Stimulated activated CD4-positive, alpha-beta T cell treated with anti-CD3 and anti-CD28 coated beads, TNF-alpha, amount 100 ng/mL, for 1 hour (primary cell): ENCODE results near the gene CARD14.
A peak's percentile ranks its signal among the peaks of the same experiment; 100 is the strongest.

Experiments
- DNase-seq, 3 donors: peaks; one replicate each; pipeline ENCODE4 v3.0.0-alpha.2; 2020; ENCODE audit warnings: low read depth in 3 of 3, low spot score in 1 of 3

CARD14 gene

GRCh38 chr17:80209765-80210164, 39.9 kb downstream of the CARD14 start:
- DNase-seq: no peak

DNA sequence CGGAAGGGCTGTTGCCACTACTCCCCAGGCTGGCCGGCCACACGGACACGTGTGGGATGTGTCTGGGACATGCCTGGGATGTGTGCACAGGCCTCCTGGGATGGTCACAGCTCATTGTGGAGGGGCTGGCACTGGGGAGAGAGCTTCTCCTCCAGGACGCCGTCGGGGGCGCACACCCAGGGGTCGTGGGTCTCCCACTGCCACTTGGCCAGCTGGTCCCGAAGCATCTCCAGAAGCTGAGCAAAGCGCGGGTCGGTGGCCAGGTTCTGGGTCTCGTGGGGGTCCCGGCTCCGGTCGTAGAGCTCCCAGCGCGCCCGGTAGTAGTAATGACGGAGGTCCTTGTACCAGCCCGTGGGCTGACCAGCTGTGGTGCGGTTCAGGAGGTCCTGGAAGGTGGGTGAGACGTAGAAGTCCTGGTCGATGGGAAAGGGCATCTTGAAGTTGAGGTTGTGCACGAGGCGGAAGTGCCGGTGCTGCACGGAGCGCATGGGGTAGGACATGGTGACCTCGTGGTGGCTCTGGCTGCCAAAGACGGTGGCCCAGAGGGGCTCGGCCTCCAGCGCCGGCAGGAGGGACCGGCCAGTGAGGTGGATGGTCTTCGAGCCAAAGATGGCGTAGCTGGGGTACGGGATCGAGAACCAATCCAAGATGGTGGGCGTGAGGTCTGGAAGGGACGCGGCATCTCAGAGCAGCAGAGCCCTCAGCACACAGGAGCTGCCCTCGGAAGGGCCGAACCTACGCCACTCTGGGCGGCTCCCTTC, 40.7 kb downstream of the CARD14 start:
- no peak for DNase-seq

DNA sequence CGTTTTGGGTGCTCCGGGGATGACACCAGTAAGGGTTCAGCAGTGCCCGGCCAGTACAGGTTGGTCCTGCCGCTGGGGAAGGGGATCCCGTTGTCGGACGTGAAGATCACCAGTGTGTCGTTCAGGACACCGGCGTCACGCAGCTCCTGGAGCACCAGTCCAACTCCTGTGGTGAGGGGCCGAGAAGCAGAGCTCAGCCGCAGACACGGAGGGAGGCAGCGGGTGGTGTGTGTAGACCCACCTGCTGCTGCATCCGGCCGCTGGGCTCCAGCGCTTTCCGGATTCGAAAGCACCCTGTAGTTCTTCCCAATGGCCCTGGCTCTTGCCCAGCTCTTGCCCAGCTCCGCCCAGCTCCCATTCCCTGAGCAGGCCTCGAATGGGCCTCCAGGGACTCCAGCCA, 42.3 kb downstream of the CARD14 start:
- no peak for DNase-seq

DNA sequence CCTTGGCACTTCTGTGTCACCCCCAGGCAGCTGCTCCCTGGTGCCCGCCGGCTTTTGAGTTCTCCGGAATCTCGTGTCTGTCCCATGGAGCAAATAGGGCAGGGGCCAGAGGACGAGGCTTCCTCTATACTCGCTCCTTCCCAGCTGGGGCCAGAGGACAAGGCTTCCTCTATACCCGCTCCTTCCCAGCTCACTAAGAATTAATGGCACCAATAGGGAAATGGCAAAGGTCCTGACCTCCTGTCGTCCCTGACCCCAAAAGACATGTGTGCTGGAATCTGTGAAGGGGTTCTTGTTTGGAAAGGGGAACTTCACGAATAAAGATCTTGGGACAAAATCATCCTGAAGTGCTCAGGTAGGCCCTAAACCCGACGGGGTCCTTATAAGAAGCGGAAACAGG, 42.7 kb downstream of the CARD14 start:
- no peak for DNase-seq

GRCh38 chr17:80212962-80213642, 43.3 kb downstream of the CARD14 start:
- DNase-seq: no peak

GRCh38 chr17:80213643-80213975, 43.8 kb downstream of the CARD14 start:
- DNase-seq: no peak

DNA sequence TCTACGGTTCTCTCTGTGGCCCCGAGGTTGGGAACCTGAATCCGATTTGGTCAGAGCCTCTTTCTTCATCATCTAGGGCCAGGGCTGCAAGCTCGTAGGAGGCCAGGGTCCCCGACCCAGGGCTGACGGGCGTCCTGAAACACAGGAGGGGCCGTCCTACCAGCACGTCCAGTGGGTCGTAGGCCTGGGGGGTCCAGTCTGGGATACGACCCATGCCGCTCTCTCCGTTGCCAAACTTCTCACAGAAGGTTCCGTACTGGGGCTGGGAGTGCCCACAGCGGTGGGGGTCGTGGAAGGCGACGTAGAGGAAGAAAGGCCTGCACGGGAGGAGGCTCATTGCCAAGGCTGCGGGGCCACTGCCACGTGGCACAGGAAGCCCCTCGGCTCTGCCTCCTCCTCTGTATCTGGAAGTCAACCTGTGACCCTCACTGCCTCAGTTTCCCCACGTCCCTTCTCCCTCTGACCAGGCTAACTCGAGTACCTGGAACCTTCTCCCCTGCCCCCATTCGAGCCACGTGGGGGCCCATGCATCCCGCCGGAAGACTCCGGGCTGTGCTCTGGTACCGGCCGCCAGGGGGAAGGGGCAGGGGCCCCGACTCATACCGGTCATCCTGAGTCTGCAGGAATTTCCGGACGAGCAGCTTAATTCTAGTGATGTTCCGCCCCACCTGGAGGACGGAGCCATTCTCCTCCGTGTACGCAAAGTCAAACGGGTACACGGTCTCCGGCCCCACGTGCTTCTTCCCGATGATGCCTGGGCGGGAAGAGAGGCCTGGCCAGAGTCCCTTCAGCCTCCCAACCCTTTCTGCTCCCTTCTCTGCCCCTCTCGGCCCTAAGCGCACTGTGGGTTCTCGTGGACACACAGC, 44.4 kb downstream of the CARD14 start:
- DNase-seq: no peak

- DNase-seq: no peak
Observed at GRCh38 chr17:80214878-80215210, 45.0 kb downstream of the CARD14 start.

- no peak for DNase-seq
Observed at GRCh38 chr17:80216473-80217456, 46.9 kb downstream of the CARD14 start.

DNA sequence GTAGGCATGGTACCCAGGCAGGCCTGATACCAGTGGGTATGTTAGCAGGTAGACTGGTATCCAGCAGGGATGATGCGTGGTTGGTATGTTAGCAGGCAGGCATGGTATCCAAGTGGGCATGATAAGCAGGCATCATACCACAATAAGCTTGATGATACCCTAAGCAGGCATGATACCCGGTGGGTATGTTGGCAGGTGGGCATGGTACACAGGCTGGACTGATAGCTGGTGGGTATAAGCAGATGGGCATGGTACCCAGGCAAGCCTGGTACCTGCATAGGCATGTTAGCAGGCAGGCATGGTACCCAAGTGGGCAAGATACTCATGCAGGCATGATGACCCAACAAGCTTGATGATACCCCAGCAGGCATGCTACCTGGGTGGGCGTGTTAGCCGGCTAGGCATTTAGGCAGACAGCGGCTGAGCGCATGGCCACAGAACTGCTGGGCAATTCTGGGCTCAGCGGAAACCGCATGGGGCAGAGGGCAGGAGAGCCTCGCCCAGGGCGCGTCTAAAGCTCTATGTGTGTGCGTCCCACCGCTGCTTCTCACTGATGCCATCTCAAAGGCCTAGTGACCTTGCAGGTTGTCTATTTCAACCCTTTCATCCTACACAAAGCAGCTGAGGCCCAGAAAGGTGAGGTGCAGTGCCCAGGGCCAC, 48.0 kb downstream of the CARD14 start:
- no peak for DNase-seq

- DNase-seq: no peak
Observed at GRCh38 chr17:80218391-80218790, 48.6 kb downstream of the CARD14 start.

DNA sequence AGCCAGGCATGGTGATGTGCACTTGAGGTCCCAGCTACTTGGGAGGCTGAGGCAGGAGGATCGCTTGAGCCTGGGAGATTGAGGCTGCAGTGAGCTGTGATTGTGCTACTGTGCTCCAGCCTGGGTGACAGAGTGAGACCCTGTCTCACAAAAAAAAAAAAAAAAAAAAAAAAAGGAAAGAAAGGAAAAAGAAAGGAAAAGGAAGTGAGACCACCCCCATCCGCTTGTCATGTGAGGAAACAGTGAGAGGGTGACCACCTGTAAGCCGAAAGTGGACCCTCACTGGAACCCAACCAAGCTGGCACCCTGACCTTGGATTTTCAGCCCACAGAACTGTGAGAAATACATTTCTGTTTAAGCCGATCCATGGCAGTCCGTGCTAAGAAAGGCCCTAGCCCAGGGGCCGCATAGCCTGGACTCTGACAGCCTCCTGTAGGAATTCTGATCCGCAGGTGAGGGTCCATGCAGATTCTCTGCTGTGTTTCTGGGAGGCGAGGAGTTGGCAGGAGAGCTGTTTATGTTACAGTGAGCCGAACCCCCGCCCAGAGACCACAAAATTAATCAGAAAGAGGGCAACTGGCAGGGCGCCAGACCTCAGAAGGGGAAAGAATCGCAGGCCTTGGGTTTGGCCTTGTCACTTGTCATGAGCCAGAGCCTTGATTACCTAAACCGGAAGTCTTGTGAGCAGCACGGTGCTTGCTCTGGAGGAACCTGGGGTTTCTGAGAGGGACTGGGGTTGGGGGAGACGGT, 49.4 kb downstream of the CARD14 start:
- peak; percentile 85 to 87 (median 86) for DNase-seq

DNA sequence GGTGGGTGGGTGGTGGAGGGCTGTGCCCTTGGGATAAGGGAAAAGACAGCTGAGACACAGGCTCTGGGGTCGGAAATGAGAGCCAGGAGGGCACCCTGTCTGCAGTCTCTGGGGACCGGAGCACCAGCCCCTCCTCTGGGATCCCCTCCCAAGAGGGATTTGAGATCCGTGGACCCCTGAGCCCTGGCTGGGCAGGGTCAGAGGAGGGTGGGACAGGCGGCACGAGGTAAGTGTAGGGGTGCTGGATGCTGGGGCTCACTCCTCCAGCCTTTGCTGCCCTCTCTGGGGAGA, 49.9 kb downstream of the CARD14 start:
- DNase-seq: no peak

DNA sequence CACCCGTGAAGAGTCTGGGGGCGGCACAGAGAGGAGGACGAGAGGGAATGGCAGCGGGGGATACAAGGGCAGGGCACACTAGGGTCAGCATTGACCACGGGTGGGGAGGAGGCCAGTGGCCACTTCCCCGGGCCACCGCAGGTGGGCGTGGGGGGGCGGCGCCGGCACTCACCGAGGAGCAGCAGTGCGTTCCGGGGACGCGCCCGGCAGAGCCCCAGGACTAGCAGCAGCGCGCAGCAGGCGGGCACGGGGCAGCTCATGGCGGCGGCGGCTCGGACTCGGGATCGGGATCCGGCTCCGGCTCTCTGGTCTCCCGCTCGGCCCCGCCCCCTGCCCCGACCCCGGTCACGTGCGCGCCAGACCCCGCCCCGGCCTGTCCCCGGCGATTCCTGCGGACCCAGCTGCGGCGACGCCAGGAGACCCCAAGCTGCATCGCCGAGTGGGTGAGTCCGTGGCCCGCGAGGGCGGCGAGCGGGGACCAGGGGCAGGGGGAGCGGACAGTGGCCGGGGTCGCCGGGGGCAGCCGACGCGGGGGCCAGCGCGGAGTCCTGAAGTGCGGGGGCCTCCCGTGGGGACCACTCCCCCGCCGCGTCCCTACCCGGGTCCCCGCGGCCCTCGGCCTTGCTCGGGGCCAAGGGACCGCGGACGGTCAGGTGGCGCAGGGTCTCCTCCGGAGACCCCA, 50.4 kb downstream of the CARD14 start, which contains the start of the genes SGSH and SLC26A11:
SGSH (minus strand) TSS at position 280 of the 682 bp plus-strand sequence; CDS start at position 260, 20 bp downstream.
SLC26A11 (plus strand) TSS at position 374 of the 682 bp plus-strand sequence. CDS start 1,134 bp downstream, outside the sequence.
- peak; percentile 13 to 51 (median 13) for DNase-seq

- no peak for DNase-seq
Observed at GRCh38 chr17:80220736-80221215, 50.9 kb downstream of the CARD14 start.

DNA sequence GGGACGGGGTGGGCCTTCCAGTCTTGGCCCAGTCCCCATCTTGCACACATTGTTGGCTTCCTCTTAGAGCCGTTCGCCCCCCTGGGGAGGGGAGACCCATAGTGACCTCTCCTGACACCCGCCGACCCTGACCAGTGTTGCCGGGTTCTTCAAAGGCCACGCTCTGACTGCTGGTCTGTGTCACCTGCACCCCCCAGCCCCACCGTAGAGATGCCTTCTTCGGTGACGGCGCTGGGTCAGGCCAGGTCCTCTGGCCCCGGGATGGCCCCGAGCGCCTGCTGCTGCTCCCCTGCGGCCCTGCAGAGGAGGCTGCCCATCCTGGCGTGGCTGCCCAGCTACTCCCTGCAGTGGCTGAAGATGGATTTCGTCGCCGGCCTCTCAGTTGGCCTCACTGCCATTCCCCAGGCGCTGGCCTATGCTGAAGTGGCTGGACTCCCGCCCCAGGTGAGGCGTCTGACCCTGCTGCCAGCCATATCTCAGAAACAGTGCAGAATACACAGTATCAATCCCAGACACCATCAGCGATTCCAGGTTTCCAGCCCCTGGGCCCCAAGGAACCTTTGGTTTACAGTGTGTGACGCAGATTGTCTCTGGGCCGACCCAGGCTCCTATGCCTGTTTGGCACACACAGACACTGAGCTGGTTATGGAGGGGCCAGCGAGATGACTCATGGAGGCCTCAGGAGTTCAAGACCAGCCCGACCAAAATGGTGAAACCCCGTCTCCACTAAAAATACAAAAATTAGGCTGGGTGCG, 51.7 kb downstream of the CARD14 start:
- no peak for DNase-seq

GRCh38 chr17:80222376-80223141, 52.7 kb downstream of the CARD14 start:
- DNase-seq: no peak
